GM19193 (cell line): ENCODE data around the gene SDE2.

Source experiments
- POLR2A ChIP-seq: IDR thresholded peaks from 4 replicates; pipeline ENCODE4 v1.6.1; 2011; ENCODE audit not compliant: insufficient read depth, insufficient read length; ENCODE audit errors: extremely low read depth

SDE2 gene

DNA sequence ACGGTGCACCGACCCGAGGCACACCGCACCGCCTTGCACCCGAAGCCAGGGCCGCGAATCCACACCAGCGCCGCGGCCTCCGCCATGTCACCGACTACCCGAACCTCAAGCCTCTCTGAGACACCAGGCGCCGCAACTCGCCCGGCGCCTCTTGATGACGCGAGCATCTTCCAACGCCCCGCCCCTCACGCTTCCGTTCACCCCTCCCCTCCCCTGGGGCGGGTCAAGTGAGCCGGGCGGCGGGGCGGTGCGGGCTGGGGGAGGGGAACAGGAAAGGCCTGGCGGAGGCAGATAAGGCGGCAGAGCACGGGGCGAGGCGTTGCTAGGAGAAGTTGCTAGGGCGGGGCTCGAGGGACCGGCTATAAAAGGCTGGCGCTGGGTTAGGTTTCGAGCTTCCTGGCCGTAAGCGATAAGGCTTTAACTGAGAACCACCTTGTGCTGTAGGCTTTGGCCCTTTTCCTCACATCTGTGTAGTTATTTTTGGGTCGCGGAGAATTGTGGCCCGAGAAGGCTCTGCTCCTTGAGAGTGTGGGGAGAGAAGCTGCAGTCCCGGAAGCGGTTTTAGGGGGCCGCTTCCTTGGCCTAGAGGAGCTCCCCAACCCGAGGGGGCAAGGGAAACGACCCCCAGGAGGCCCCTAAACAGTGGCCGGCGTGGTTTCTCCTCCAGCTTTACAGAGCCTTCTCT is at the start of gene SDE2:
SDE2 (minus strand) TSS at position 117 of the 685 bp plus-strand sequence; CDS start at position 86, 31 bp downstream.
- TF ChIP-seq POLR2A: peak; percentile 99

DNA sequence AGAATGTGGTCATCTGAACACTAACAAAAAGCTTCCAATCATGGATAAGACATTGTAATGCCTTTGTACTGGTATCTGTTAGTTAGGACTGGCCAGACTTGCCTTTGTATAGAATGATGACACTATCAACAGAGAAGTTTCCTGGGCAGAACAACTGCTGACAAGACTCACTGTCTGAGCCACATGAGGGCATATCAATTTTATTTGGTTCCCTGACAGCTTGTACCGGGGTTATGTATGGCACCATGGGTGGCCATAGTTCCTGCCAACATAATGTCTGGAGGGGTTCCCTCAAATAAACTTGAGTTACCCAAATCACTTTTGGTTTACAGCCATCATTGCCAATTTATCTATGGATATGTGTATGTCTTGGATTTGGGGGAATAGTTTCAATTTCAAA is 49.7 kb upstream of the SDE2 start:
- no peak for TF ChIP-seq POLR2A

DNA sequence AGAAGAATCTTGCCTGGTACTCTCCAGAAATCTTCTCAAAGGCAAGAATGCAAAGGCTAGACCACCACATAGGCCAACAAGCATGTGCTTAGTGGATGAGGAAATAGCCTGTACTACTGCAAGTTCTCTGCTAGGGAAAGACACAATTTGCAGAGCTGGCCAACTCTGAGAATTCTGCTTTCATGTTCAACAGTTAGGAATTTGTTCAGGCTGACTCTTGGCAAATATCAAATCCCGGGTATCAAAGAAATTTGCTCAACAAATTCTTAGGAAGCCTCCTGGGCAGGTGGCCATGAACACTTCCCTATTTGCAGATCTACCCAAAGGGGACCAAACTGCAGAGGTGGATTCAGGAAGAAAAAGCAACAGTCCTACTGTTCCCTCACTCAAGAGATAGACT is 48.4 kb upstream of the SDE2 start:
- TF ChIP-seq POLR2A: no peak

DNA sequence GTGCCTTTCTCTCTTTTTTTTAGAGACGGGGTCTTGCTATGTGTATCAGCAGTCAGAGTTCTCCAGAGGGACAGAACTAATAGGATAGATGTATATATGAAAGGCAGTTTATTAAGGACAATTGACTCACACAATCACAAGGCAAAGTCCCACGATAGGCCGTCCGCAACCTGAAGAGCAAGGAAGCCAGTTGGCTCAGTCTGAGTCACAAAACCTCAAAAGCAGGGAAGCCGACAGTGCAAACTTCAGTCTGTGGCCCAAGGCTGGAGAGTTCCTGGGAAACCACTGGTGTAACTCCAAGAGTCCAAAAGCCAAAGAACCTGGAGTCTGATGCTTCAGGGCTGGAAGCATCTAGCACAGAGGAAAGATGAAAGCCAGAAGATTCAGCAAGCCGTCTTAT is 47.1 kb upstream of the SDE2 start:
- TF ChIP-seq POLR2A: no peak

DNA sequence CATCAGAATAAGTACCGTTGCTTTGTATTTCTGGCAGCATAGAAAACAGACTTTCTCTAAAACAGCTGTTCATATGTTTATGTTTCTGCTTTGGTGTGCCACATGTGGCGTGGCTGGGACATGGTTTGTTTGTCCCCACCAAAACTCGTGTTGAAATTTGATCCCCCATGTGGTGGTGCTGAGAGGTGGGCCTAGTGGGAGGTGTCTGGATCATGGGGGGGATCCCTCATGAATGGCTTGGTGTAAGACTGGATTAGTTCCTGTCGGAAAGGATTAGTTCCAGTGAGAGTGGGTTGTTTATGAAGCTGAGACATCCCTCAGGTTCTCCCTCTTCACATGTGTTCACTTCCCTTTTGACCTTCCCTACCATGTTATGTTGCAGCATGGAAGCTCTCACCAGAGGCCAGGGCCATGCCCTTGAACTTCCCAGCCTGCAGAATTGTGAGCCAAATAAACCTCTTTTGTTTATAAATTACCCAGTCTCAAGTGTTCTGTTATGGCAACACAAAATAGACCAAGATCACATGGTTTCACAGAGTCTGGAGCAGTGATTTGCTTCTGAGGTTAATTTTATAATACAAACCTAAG is 45.5 kb upstream of the SDE2 start:
- TF ChIP-seq POLR2A: no peak

DNA sequence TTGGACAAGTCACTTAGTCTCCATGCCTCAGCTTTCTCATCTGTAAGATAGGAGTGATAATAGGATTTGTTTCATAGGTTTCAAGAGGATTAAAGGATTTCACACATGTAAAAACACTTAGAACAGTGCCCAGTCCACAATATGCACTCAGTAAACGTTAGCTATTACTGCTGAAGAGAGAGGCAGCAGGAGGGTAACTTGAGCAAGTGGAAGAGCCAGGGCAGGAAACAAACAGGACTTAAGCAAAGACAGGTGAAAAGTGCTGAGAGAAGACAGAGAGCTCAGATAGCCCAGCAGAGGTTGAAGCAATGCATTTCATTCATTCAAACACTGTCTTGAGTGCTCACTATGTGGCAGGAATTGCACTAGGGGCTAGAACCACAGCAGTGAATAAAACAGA is 42.3 kb upstream of the SDE2 start:
- TF ChIP-seq POLR2A: no peak

DNA sequence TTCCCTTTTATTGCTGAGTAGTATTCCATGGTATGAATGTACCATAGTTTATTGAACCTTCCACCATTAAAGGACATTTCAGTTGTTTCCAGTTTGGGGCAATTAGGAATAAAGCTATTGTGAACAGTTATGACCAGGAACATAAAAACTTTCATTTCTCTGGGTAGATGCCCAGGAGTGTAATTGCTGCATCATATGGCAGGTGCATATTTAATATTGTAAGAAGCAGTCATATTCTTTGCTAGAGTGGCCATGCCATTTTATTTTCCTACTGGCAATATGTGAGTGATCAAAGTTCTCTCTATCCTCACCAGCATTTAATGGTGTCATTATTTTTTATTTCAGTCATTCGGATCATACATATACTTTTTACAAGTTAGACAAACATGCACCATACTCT is 39.5 kb upstream of the SDE2 start:
- no peak for TF ChIP-seq POLR2A

DNA sequence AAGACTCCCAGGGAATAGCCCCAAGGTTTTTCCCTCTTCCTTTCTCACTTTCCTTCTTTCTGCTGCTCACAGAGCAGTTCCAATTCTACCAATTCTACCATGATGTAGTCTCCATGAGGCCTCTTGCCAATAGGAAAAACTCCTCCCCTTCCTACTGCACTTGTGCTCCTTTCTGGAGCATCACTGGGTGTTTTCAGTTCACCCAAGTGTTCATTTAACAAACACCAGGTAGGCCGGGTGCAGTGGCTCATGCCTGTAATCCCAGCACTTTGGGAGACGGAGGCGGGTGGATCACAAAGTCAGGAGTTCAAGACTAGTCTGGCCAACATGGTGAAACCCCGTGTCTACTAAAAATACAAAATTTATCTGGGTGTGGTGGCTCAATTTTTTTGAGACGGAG is 36.8 kb upstream of the SDE2 start:
- TF ChIP-seq POLR2A: no peak

DNA sequence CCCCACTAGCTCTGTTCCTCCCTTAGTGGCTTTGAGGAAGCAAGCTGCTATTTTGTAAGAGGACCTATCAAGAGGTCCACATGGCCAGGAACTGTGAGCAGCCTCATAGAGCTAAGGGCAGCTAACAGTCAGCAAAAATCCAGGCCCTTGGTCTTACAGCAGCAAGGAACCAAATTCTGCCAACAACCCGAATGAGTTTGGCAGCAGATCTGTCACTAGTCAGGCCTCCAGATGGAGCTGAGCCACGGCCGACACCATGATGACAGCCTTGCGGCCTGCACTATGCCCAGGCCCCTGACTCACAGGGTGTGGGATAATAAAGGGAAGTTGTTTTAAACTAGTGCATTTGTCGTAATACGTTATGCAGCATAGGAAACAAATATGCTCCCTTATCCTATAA is 35.3 kb upstream of the SDE2 start:
- no peak for TF ChIP-seq POLR2A

DNA sequence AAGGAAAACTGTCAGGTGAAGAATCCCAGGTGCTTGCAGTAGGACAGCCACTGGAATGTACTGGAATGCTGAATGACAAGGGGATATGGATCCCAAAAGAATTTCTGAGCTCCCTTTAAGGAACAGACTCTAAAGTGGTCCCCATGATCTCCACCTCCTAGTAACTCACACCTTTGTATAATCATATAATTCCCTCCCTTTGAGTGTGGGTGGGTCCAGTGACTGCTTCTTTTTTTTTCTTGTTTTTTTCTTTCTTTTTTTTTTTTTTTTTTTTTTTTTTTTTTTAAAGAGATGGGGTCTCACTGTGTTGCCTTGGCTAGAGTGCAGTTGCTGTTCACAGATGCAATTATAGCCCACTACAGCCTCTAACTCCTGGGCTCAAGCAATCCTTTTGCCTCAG is 34.8 kb upstream of the SDE2 start:
- TF ChIP-seq POLR2A: no peak

DNA sequence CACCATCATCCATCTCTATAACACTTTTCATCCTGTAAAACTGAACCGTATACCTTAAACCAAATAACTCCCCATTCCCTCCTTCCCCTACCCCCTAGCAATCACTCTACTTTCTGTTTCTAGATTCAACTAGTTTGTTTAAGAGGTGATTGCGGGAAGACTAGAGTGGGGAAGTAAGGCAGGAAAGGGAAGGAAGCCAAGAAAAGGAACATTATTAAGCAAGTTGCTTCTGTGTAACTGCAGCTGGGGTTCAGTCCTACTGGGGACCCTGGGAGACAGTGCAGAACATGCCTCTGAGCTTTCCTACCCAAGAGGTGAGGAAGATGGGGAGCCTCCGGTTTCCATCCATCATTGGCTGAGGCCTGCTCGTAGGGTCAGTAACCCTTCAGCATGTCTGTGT is 34.4 kb upstream of the SDE2 start:
- TF ChIP-seq POLR2A: no peak

DNA sequence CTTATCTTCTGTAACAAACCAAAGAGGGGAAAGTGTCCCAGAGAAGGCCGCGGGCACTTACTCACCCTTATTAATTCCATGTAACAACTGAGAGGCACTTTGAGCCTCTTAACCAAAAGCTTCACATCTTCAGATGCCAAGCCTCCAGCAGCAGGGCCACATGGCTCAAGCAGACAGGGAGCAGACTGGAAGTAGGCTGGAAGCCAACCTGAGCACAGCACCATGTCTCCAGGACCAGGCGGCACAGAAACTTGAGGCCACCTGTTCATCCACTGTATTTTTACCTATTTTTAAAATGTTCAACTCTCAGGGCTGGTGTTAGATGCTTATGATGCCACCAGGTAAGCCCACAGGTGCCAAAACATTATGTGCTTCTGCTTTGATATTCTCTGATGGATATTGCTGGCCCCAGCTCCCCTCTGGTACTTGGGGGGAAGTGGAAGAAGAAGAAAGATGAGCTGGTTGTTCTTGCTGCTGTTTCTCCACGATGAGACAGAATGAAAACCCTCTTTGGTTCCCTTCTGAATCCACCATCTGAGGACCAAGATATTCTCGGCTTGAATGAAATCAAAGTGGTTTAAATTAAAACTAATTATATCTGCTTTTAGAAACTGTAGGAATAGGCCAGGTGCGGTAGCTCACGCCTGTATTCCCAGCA is 30.6 kb upstream of the SDE2 start:
- TF ChIP-seq POLR2A: no peak

DNA sequence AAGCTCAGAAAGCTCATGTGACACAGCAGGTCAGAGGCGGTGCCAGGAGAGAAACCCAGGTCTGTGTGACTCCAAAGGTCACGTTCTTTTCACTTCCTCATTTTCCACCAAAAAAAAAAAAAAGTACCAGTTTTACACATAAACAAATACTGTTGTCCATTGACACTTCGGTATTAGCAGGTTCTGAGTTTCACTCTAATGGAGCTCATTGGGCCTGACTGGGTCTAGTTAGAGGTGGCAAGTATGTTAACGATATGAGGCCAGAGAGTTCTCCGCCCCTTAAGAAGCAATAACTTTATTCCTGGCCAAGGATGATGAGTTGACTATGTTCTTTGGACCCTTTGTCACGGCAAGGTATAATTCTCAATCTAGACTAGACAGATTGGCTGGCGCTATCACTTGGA is 30.0 kb upstream of the SDE2 start:
- no peak for TF ChIP-seq POLR2A

DNA sequence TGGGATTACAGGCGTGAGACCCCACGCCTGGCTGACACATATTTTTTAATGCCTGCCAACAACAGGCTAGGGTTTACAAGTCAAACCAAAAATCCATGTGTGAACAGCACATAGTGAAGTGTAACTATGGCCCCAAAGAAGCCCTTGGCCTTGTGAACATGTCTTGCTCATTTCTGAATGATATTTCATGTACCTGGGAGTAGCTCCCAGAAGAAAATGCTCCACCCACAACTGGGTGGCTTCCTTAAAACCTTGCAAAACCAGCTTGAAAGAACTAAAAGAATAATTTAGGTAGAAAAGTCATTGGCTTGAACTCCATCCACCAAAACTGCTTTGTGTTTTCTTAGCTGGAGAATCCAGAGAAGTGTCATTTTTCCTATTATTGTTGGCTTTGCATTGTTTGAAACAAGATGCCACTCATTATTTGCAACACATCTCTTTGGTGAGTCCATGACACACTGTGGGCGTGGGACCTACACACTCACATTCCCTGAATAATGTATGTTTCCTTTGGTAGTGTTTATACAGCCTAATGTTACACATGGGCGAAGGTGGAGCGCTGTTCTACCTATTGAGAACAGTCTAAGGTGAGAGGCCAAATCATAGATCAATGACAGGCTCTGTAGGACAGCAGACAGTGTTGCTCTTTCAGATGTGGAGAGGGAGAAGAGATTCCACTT is 28.5 kb upstream of the SDE2 start:
- TF ChIP-seq POLR2A: no peak

DNA sequence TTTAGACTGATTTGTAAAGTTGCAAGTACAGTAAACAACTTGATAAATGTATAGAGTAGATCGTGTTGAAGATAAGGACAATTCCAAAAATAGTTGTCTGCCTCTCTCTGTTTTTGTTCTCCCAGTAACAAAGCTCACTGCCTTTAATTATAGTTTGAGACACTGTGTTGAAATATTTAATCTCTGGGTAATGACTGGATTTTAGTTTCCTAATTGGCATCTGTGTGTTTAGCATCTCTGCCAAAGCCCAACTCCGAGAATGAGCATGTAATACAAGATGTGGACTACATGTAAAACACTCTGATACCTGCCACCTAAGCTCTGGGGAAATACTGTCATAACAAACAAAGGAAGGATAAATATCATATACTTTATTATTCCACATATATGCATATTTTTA is 27.7 kb upstream of the SDE2 start:
- TF ChIP-seq POLR2A: no peak

DNA sequence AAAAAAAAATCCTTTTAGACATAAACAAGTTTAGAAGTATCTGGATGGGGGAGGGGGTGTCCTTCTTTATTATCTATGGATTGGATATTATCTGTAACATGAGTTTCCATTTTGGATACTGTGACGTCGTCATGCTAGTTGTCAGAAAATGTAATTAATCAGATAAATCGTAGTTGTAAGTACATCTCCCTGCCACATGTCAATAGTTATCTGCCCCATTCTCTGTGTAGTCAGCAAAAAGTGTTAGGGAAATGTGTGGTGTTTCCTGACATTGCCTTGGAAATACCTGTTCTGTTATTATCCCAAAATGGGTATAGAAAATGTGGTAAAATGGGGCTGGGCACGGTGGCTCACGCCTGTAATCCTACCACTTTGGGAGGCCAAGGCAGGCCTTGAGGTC is 24.6 kb upstream of the SDE2 start:
- no peak for TF ChIP-seq POLR2A
